ENCODE data around the gene UNC13C. TPM values are rescaled to one million over a fixed set of nuclear protein-coding genes. Genes with fewer than 3 reads are reported as not detected.

UNC13C gene
- total RNA-seq, result not detected in 2 replicates

DNA sequence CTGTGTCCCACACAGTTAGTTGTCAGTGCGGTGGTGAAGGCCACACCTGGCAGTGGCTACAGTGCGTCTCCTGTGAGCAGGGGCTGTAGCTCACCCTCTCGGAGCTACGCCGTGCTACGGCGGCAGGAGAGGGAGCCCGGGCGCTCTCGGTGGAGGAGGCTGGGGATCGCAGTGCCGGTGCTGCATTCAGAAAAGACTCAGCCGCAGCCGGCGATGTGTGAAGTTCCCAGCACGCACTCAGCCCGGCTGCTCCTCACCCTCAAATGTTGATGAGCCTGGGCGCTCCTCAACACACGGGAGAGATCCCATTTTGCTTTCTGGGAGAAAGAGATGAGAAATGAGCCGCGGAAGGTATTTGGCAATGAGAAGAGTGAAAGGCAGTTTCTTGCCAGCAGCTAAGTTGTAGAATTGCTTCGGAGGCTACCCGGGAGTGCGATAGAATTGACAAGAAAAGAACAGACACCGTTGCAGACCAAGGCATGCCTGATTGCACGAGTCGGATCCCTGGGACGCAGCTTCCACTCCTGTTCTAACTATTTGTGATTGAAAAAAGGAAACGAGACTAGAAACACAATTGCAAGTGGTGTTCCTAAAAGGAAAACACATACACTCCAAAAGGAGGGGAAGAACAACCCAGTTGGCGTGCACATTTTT lies at the start of gene UNC13C:
Gene UNC13C (plus strand): TSS at position 189 of the 654 bp plus-strand sequence. CDS start 34,463 bp downstream, outside the sequence.

Other genes starting within 250 kb of the UNC13C start
- gene WDR72, start 218.8 kb upstream of the UNC13C start, total RNA-seq, result not detected in 2 replicates